Islet precursor cell (in vitro differentiated cells): Measurements from ENCODE around the gene CCDC33.
A peak's percentile ranks its signal among the peaks of the same experiment; 100 is the strongest.

Experiments
- DNase-seq: peaks from one replicate; pipeline ENCODE4 v3.0.0-alpha.2; 2018

CCDC33 gene

GRCh38 chr15:74317820-74318375 is 81.8 kb downstream of the CCDC33 start:
- DNase-seq, result peak; percentile 84

- no peak for DNase-seq
Observed at GRCh38 chr15:74318376-74319137, 82.4 kb downstream of the CCDC33 start.

- no peak for DNase-seq
Observed at GRCh38 chr15:74319138-74319460, 83.0 kb downstream of the CCDC33 start.

- DNase-seq, result peak; percentile 70
Observed at GRCh38 chr15:74319596-74320351, 83.6 kb downstream of the CCDC33 start.

GRCh38 chr15:74320352-74321247 is 84.5 kb downstream of the CCDC33 start:
- DNase-seq, result no peak

GRCh38 chr15:74322558-74323180 is 86.5 kb downstream of the CCDC33 start:
- DNase-seq, result peak; percentile 87

GRCh38 chr15:74324714-74325113 is 88.6 kb downstream of the CCDC33 start:
- DNase-seq, result no peak

- peak; percentile 77 for DNase-seq
Observed at GRCh38 chr15:74326746-74327145, 90.6 kb downstream of the CCDC33 start.

GRCh38 chr15:74327756-74328155 is 91.6 kb downstream of the CCDC33 start:
- no peak for DNase-seq

GRCh38 chr15:74328331-74329056 is 92.4 kb downstream of the CCDC33 start:
- DNase-seq, result no peak

GRCh38 chr15:74330861-74331408 is 94.8 kb downstream of the CCDC33 start:
- DNase-seq, result no peak

GRCh38 chr15:74332011-74332410 is 95.9 kb downstream of the CCDC33 start:
- no peak for DNase-seq

- DNase-seq, result no peak
Observed at GRCh38 chr15:74332611-74333010, 96.5 kb downstream of the CCDC33 start.

GRCh38 chr15:74333093-74333492 is 97.0 kb downstream of the CCDC33 start:
- DNase-seq, result no peak

- DNase-seq, result no peak
Observed at GRCh38 chr15:74333662-74334061, 97.5 kb downstream of the CCDC33 start.

- no peak for DNase-seq
Observed at GRCh38 chr15:74334127-74334526, 98.0 kb downstream of the CCDC33 start.

GRCh38 chr15:74335396-74335795 is 99.3 kb downstream of the CCDC33 start:
- no peak for DNase-seq

- DNase-seq, result no peak
Observed at GRCh38 chr15:74336061-74337005, 100.2 kb downstream of the CCDC33 start.

- DNase-seq, result no peak
Observed at GRCh38 chr15:74337146-74337545, 101.0 kb downstream of the CCDC33 start.

- no peak for DNase-seq
Observed at GRCh38 chr15:74337607-74338211, 101.6 kb downstream of the CCDC33 start.
